Mucosa of descending colon (tissue), 3 donors: ENCODE measurements around the gene OR5H15. TPM values are rescaled to one million over a fixed set of nuclear protein-coding genes. Genes with fewer than 3 reads are reported as not detected.

Source experiments
- ATAC-seq: fragments of 200-7000 bp; cut with Tn5 transposase; one replicate; pipeline ENCODE4 v1.9.1; 2020; ENCODE audit warnings: mild to moderate bottlenecking, moderate library complexity
- DNase-seq, 3 donors: peaks; one replicate each; pipeline ENCODE4 v3.0.0-alpha.2; 2020
- H3K36me3 ChIP-seq: fragments of 200-600 bp; one replicate; pipeline ENCODE4 v1.8.0; 2021; ENCODE audit warnings: low read depth, mild to moderate bottlenecking
- H3K4me1 ChIP-seq: fragments of 200-600 bp; one replicate; pipeline ENCODE4 v1.8.0; 2021; ENCODE audit warnings: low read depth, mild to moderate bottlenecking
- H3K4me3 ChIP-seq: fragments of 200-600 bp; one replicate; pipeline ENCODE4 v1.8.0; 2021; ENCODE audit warnings: mild to moderate bottlenecking
- H3K9me3 ChIP-seq: fragments of 200-600 bp; one replicate; pipeline ENCODE4 v1.8.0; 2021; ENCODE audit warnings: mild to moderate bottlenecking
- CTCF ChIP-seq: fragments of 200-600 bp; IDR thresholded peaks from one replicate; pipeline ENCODE4 v1.8.0; 2022; ENCODE audit warnings: antibody characterized with exemption, mild to moderate bottlenecking
- intact Hi-C, 2 donors: fragments of 100-400 bp; cut with DNase I in 1 of 2; cut with micrococcal nuclease in 1 of 2; formaldehyde crosslinking; loops; one replicate each; pipeline versions ENCODE4 v1.11.0 to v1.11.1; 2022; cut with DNase I, micrococcal nuclease
- total RNA-seq, 3 donors: library from RNA; stranded (reverse); fragmentation: NEBNext Ultra II Directional in 2 of 3; extraction: Animal tissue kit (Norgen Biotek cat#: 25700) in 2 of 3; gene quantifications; one replicate each; pipeline versions ENCODE4 v1.2.1 to v1.2.4, GENCODE V29; 2021 to 2023
- donor health status: DM: no; HTN: no; CAD: no; lungs with moderate emphysema.
- donor health status: DM: no; HTN: no; CAD: no.
- donor health status: DM: no; HTN: yes; CAD: no.

The OR5H15 gene
- total RNA-seq, 3 donors from 2014 or later: not detected

GRCh38 chr3:98213276-98213675 is 46.8 kb downstream of the OR5H15 start:
- no peak for ATAC-seq
- TF ChIP-seq CTCF: no peak
- intact Hi-C loops: no loop called here
- DNase-seq: no peak
- no peaks in the 10 kb centered on the region for H3K36me3 ChIP-seq
- H3K9me3 ChIP-seq: no peaks in the 10 kb centered on the region
- H3K4me1 ChIP-seq: no peaks in the 10 kb centered on the region
- H3K4me3 ChIP-seq: no peak overlapping the region

GRCh38 chr3:98215051-98215450 is 48.6 kb downstream of the OR5H15 start:
- H3K36me3 ChIP-seq: no peaks in the 10 kb centered on the region
- TF ChIP-seq CTCF: no peak
- H3K4me1 ChIP-seq: no peaks in the 10 kb centered on the region
- H3K4me3 ChIP-seq: no peak overlapping the region
- DNase-seq (no peak), ATAC-seq (no peak)
- no peaks in the 10 kb centered on the region for H3K9me3 ChIP-seq
- intact Hi-C loops: no loop called here

Other genes with a start within 250 kb of the OR5H15 start
- gene RIOX2, start 194.3 kb upstream of the OR5H15 start, total RNA-seq: 10 to 100 TPM; 13.5 to 20.8 (median 20.7) TPM
- not detected for gene GABRR3, start 131.4 kb upstream of the OR5H15 start, total RNA-seq
- not detected for gene OR5AC2, start 79.5 kb upstream of the OR5H15 start, total RNA-seq
- not detected for gene OR5H1, start 36.0 kb upstream of the OR5H15 start, total RNA-seq
- not detected for gene OR5H14, start 19.2 kb upstream of the OR5H15 start, total RNA-seq
- gene OR5H6, start 97.5 kb downstream of the OR5H15 start, total RNA-seq: not detected
- gene OR5H2, start 115.8 kb downstream of the OR5H15 start, total RNA-seq: not detected
- not detected for gene OR5K4, start 187.2 kb downstream of the OR5H15 start, total RNA-seq
- not detected for gene OR5K3, start 224.0 kb downstream of the OR5H15 start, total RNA-seq